ENCODE measurements around the gene CAMK1.
A peak's percentile ranks its signal among the peaks of the same experiment; 100 is the strongest.

CAMK1 gene

DNA sequence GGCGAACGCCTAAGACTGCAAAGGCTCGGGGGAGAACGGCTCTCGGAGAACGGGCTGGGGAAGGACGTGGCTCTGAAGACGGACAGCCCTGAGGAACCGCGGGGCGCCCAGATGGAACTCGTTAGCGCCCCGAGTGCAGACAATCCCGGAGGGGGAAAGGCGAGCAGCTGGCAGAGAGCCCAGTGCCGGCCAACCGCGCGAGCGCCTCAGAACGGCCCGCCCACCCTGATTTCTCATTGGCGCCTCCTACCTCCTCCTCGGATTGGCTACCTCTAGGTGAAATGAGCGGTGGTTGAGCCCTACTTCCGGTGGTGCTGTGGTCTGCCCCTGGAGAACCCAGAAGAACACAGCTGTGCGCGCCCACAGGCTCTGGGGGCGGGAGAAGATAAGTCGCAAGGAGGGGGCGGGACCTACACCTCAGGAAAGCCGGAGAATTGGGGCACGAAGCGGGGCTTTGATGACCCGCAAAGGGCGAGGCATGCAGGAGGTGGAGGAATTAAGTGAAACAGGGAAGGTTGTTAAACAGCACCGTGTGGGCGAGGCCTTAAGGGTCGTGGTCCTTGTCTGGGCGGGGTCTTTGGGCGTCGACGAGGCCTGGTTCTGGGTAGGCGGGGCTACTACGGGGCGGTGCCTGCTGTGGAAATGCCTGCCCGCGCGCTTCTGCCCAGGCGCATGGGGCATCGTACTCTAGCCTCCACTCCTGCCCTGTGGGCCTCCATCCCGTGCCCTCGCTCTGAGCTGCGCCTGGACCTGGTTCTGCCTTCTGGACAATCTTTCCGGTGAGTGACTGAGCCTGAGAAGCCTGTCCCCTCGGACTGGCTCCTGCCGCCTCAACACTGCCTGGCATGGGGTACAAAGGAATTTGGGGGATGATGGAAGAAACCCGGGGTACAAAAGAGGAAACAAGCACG, 19.8 kb downstream of the CAMK1 start, which contains the start of gene OGG1:
OGG1 (plus strand) TSS at position 308 of the 911 bp plus-strand sequence; CDS start at position 643, 335 bp downstream.
- H3K4me3 ChIP-seq (ENCODE audit: low read depth, low read length), result peak within 1 kb of the TSS; percentile 84
- peak; percentile 99 for DNase-seq (ENCODE audit: low read depth)
- TF ChIP-seq, protein P1, sequence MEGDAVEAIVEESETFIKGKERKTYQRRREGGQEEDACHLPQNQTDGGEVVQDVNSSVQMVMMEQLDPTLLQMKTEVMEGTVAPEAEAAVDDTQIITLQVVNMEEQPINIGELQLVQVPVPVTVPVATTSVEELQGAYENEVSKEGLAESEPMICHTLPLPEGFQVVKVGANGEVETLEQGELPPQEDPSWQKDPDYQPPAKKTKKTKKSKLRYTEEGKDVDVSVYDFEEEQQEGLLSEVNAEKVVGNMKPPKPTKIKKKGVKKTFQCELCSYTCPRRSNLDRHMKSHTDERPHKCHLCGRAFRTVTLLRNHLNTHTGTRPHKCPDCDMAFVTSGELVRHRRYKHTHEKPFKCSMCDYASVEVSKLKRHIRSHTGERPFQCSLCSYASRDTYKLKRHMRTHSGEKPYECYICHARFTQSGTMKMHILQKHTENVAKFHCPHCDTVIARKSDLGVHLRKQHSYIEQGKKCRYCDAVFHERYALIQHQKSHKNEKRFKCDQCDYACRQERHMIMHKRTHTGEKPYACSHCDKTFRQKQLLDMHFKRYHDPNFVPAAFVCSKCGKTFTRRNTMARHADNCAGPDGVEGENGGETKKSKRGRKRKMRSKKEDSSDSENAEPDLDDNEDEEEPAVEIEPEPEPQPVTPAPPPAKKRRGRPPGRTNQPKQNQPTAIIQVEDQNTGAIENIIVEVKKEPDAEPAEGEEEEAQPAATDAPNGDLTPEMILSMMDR (conservative IDR thresholded peaks at IDR 0.05; ENCODE audit: low read depth, low read length), result no peak

DNA sequence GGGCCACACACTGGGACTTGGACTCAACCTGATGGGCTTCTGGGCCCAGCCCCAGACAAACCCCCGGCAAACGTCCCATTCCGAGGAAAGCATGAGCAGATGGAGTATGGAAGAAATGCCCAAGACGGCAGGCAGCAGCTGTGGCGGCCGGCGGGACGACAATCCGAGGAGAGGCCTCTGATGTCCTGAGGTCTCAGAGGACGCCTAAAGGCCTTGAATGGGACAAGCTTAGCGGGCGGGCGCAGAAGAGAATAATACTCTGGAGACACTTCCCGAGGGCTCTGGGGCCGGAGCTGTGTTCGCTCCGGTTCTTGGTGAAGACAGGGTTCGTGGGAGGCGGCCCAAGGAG, 20.5 kb downstream of the CAMK1 start:
- DNase-seq (ENCODE audit: low read depth), result no peak
- TF ChIP-seq, protein P1 (conservative IDR thresholded peaks at IDR 0.05; ENCODE audit: low read depth, low read length), result no peak
- peak overlapping the region; percentile 60 for H3K4me3 ChIP-seq (ENCODE audit: low read depth, low read length)

DNA sequence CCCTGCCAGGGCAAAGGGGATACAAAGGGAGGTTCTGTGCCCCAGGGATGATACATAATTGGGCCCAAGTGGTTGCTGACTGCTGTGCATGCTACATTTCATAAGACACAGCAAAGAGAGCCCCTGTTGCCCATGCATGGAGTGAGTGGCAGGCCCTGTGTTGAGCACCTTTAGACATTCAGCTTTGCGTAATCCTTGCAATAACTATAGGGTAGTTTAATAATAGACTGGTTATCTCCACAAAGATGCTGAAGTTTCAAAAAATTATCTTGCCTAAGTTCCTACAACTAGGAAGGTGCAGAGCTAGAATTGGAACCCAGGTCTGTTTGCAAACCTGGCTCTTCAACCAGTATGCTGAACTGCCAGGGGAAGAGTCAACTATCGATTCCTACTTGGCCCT, 21.7 kb downstream of the CAMK1 start:
- no peak overlapping the region for H3K4me3 ChIP-seq (ENCODE audit: low read depth, low read length)
- TF ChIP-seq, protein P1 (conservative IDR thresholded peaks at IDR 0.05; ENCODE audit: low read depth, low read length), result no peak
- no peak for DNase-seq (ENCODE audit: low read depth)

DNA sequence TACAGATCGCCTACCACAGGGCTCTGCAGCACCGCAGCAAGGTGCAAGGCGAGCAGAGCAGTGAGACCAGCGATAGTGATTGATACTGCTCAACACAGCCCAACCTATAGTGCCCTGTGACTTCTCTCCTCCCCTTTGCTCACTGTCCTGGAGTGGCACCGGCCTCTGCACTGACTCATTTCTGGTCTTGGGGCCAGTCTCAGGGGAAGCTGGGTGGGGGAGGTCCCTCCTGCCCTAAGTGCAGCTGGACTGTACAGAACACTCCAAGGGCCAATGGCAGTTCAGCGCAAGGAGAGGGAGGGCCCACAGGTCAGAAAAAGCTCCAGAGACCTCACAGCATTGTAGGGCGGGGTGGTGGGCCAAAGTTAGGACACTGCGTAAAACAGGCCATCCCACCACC, 22.5 kb downstream of the CAMK1 start:
- TF ChIP-seq, protein P1 (conservative IDR thresholded peaks at IDR 0.05; ENCODE audit: low read depth, low read length), result no peak
- DNase-seq (ENCODE audit: low read depth), result peak; percentile 41
- no peak overlapping the region for H3K4me3 ChIP-seq (ENCODE audit: low read depth, low read length)

DNA sequence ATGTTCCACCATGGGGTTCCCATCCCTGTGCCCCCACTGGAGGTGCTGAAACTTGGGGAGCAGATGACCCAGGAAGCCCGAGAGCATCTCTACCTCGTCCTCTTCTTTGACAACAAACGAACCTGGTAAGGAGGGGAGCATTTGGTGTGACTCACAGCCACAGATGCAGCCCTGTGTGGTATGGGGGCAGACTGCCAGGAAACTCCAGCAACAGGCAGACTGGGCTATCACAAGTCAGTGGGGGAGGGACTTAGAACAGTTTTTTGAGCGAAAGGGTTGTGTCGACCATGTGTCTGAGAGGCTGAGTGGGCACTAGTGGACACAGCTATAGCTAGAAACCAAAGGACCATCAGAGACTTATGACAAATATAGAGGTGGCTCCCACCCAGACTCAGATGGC, 23.4 kb downstream of the CAMK1 start:
- H3K4me3 ChIP-seq (ENCODE audit: low read depth, low read length), result no peak overlapping the region
- TF ChIP-seq, protein P1 (conservative IDR thresholded peaks at IDR 0.05; ENCODE audit: low read depth, low read length), result no peak
- DNase-seq (ENCODE audit: low read depth), result peak; percentile 95

DNA sequence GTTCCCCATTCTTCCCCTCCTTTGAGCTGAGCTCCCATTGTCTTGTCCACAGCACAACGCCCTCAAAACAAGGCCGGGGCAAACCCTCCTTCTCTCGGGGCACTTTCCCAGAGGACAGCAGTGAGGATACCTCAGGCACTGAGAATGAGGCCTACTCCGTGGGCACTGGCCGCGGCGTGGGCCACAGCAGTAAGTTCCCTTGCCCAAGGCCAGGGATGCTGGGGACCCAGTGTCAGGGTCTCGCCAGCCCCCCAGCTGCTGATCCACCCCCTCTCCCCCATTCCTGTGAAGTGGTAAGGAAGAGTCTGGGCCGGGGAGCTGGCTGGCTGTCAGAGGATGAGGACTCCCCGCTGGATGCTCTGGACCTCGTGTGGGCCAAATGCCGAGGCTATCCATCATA, 24.2 kb downstream of the CAMK1 start:
- no peak overlapping the region for H3K4me3 ChIP-seq (ENCODE audit: low read depth, low read length)
- TF ChIP-seq, protein P1 (conservative IDR thresholded peaks at IDR 0.05; ENCODE audit: low read depth, low read length), result no peak
- DNase-seq (ENCODE audit: low read depth), result no peak

DNA sequence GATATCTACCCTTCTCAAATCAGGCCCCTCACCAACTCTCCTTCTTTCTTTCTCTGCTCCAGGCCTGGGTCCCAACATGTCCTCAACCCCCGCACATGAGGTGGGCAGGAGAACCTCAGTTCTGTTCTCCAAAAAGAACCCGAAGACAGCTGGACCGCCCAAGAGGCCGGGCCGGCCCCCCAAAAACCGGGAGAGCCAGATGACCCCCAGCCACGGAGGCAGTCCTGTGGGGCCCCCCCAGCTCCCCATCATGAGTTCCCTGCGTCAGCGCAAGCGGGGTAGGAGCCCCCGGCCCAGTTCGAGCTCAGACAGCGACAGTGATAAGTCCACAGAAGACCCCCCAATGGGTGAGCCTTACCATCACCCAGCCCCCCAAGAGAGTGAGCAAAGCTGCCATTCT, 25.6 kb downstream of the CAMK1 start:
- DNase-seq (ENCODE audit: low read depth), result no peak
- H3K4me3 ChIP-seq (ENCODE audit: low read depth, low read length), result no peak overlapping the region
- TF ChIP-seq, protein P1 (conservative IDR thresholded peaks at IDR 0.05; ENCODE audit: low read depth, low read length), result no peak

Data from choroid plexus epithelial cell (primary cell).